ENCODE measurements around the gene ATP8B3. TPM values are rescaled to one million over a fixed set of nuclear protein-coding genes. Genes with fewer than 3 reads are reported as not detected.
"Not testable (repeated sequence)": the region's sequence is repeated elsewhere in the genome, so short reads cannot be mapped to it uniquely, and the experiment has no call there.

The ATP8B3 gene
- total and polyA plus RNA-seq, 4 donors = 0.38 to 4.7 (median 1.2) TPM

GRCh38 chr19:1765904-1766799 lies 45.9 kb downstream of the ATP8B3 start:
- peaks cover 1% of the 10 kb centered on the region for H3K9me3 ChIP-seq (ENCODE audit: control insufficient read depth, low read length)
- no peaks in the 10 kb centered on the region for H3K4me1 ChIP-seq (ENCODE audit: control insufficient read depth in 1 of 2, insufficient read depth in 2 of 2, low read length in 2 of 2)
- 4% methylated on average over 38 of the region's 38 CpGs for WGBS, 2 donors
- ATAC-seq (ENCODE audit: low FRiP score) = no peak
- DNase-seq = no peak
- intact Hi-C loops (cut with DNase I) = no loop called here
- H3K4me3 ChIP-seq (ENCODE audit: low read length in 2 of 2) = no peak overlapping the region
- H3K36me3 ChIP-seq (ENCODE audit: control insufficient read depth in 1 of 2, insufficient read depth in 2 of 2, low read length in 1 of 2) = no peaks in the 10 kb centered on the region
- no peak overlapping the region for H3K27ac ChIP-seq (ENCODE audit: low read depth in 1 of 2, low read length in 2 of 2)
- H3K27me3 ChIP-seq (ENCODE audit: control insufficient read depth in 1 of 2, insufficient read depth in 2 of 2, low read length in 1 of 2) = no peaks in the 10 kb centered on the region

- DNase-seq (no peak), ATAC-seq (ENCODE audit: low FRiP score) (no peak)
- H3K27me3 ChIP-seq (ENCODE audit: control insufficient read depth in 1 of 2, insufficient read depth in 2 of 2, low read length in 1 of 2) = no peaks in the 10 kb centered on the region
- no peaks in the 10 kb centered on the region for H3K4me1 ChIP-seq (ENCODE audit: control insufficient read depth in 1 of 2, insufficient read depth in 2 of 2, low read length in 2 of 2)
- H3K27ac ChIP-seq (ENCODE audit: low read depth in 1 of 2, low read length in 2 of 2) = no peak overlapping the region
- no peak overlapping the region for H3K4me3 ChIP-seq (ENCODE audit: low read length in 2 of 2)
- 7% methylated on average over 33 of the region's 33 CpGs for WGBS, 2 donors
- intact Hi-C loops (cut with DNase I) = no loop called here
- H3K9me3 ChIP-seq (ENCODE audit: control insufficient read depth, low read length) = no peaks in the 10 kb centered on the region
- no peaks in the 10 kb centered on the region for H3K36me3 ChIP-seq (ENCODE audit: control insufficient read depth in 1 of 2, insufficient read depth in 2 of 2, low read length in 1 of 2)
Measured at GRCh38 chr19:1765232-1765903, 46.7 kb downstream of the ATP8B3 start.

- no peak for ATAC-seq (ENCODE audit: low FRiP score)
- Histone ChIP-seq H3K36me3 (ENCODE audit: control insufficient read depth in 1 of 2, insufficient read depth in 2 of 2, low read length in 1 of 2) (no peaks in the 10 kb centered on the region), H3K27me3 (ENCODE audit: control insufficient read depth in 1 of 2, insufficient read depth in 2 of 2, low read length in 1 of 2) (no peaks in the 10 kb centered on the region), H3K27ac (ENCODE audit: low read depth in 1 of 2, low read length in 2 of 2) (no peak overlapping the region), H3K4me3 (ENCODE audit: low read length in 2 of 2) (no peak overlapping the region), H3K9me3 (ENCODE audit: control insufficient read depth, low read length) (no peaks in the 10 kb centered on the region), H3K4me1 (ENCODE audit: control insufficient read depth in 1 of 2, insufficient read depth in 2 of 2, low read length in 2 of 2) (no peaks in the 10 kb centered on the region)
- intact Hi-C loops (cut with DNase I) = no loop called here
- no peak for DNase-seq
- WGBS, 2 donors = 6% methylated on average over 14 to 15 of the region's 15 CpGs
Measured at GRCh38 chr19:1764729-1765128, 47.3 kb downstream of the ATP8B3 start.

GRCh38 chr19:1763648-1764639 lies 48.1 kb downstream of the ATP8B3 start:
- ATAC-seq (ENCODE audit: low FRiP score) = no peak
- no peaks in the 10 kb centered on the region for H3K4me1 ChIP-seq (ENCODE audit: control insufficient read depth in 1 of 2, insufficient read depth in 2 of 2, low read length in 2 of 2)
- intact Hi-C loops (cut with DNase I) = no loop called here
- WGBS, 2 donors = 8% methylated on average over 37 to 39 of the region's 39 CpGs
- no peaks in the 10 kb centered on the region for H3K27me3 ChIP-seq (ENCODE audit: control insufficient read depth in 1 of 2, insufficient read depth in 2 of 2, low read length in 1 of 2)
- DNase-seq = no peak
- no peak overlapping the region for H3K27ac ChIP-seq (ENCODE audit: low read depth in 1 of 2, low read length in 2 of 2)
- H3K9me3 ChIP-seq (ENCODE audit: control insufficient read depth, low read length) = no peaks in the 10 kb centered on the region
- H3K4me3 ChIP-seq (ENCODE audit: low read length in 2 of 2) = no peak overlapping the region
- H3K36me3 ChIP-seq (ENCODE audit: control insufficient read depth in 1 of 2, insufficient read depth in 2 of 2, low read length in 1 of 2) = no peaks in the 10 kb centered on the region

- Histone ChIP-seq H3K27ac (ENCODE audit: low read depth in 1 of 2, low read length in 2 of 2) (no peak overlapping the region), H3K36me3 (ENCODE audit: control insufficient read depth in 1 of 2, insufficient read depth in 2 of 2, low read length in 1 of 2) (no peaks in the 10 kb centered on the region), H3K4me1 (ENCODE audit: control insufficient read depth in 1 of 2, insufficient read depth in 2 of 2, low read length in 2 of 2) (no peaks in the 10 kb centered on the region), H3K9me3 (ENCODE audit: control insufficient read depth, low read length) (no peaks in the 10 kb centered on the region), H3K4me3 (ENCODE audit: low read length in 2 of 2) (no peak overlapping the region), H3K27me3 (ENCODE audit: control insufficient read depth in 1 of 2, insufficient read depth in 2 of 2, low read length in 1 of 2) (no peaks in the 10 kb centered on the region)
- intact Hi-C loops (cut with DNase I) = no loop called here
- DNase-seq (no peak), ATAC-seq (ENCODE audit: low FRiP score) (no peak)
- 3 to 4% methylated on average over 48 to 56 of the region's 56 CpGs for WGBS, 2 donors
Measured at GRCh38 chr19:1762243-1763117, 49.6 kb downstream of the ATP8B3 start.

- no peaks in the 10 kb centered on the region for H3K9me3 ChIP-seq (ENCODE audit: control insufficient read depth, low read length)
- H3K27ac ChIP-seq (ENCODE audit: low read depth in 1 of 2, low read length in 2 of 2) = no peak overlapping the region
- WGBS, 2 donors = 1 to 3% methylated on average over 30 of the region's 30 CpGs
- DNase-seq = no peak
- intact Hi-C loops (cut with DNase I) = no loop called here
- H3K27me3 ChIP-seq (ENCODE audit: control insufficient read depth in 1 of 2, insufficient read depth in 2 of 2, low read length in 1 of 2) = no peaks in the 10 kb centered on the region
- no peaks in the 10 kb centered on the region for H3K4me1 ChIP-seq (ENCODE audit: control insufficient read depth in 1 of 2, insufficient read depth in 2 of 2, low read length in 2 of 2)
- H3K36me3 ChIP-seq (ENCODE audit: control insufficient read depth in 1 of 2, insufficient read depth in 2 of 2, low read length in 1 of 2) = no peaks in the 10 kb centered on the region
- no peak overlapping the region for H3K4me3 ChIP-seq (ENCODE audit: low read length in 2 of 2)
- ATAC-seq (ENCODE audit: low FRiP score) = no peak
Measured at GRCh38 chr19:1761528-1762242, 50.4 kb downstream of the ATP8B3 start.

GRCh38 chr19:1760786-1761527 lies 51.1 kb downstream of the ATP8B3 start:
- DNase-seq; intact Hi-C loops (cut with DNase I); H3K27ac ChIP-seq (ENCODE audit: low read depth in 1 of 2, low read length in 2 of 2); H3K4me1 ChIP-seq (ENCODE audit: control insufficient read depth in 1 of 2, insufficient read depth in 2 of 2, low read length in 2 of 2); H3K27me3 ChIP-seq (ENCODE audit: control insufficient read depth in 1 of 2, insufficient read depth in 2 of 2, low read length in 1 of 2); H3K9me3 ChIP-seq (ENCODE audit: control insufficient read depth, low read length); ATAC-seq (ENCODE audit: low FRiP score); H3K4me3 ChIP-seq (ENCODE audit: low read length in 2 of 2); H3K36me3 ChIP-seq (ENCODE audit: control insufficient read depth in 1 of 2, insufficient read depth in 2 of 2, low read length in 1 of 2): not testable (repeated sequence)
- 9 to 12% methylated on average over 15 of the region's 15 CpGs for WGBS, 2 donors
